H9 (cell line): ENCODE measurements around the gene FMNL1. TPM values are rescaled to one million over a fixed set of nuclear protein-coding genes. Genes with fewer than 3 reads are reported as not detected.

Source experiments
- DNase-seq: peaks from one replicate; pipeline ENCODE4 v3.0.0-alpha.2; 2017
- H2AFZ ChIP-seq: one replicate; pipeline ENCODE4 v1.6.1; 2013; ENCODE audit warnings: mild to moderate bottlenecking, low read length, control low read depth, moderate library complexity
- H2AK5ac ChIP-seq: 2 replicates; pipeline ENCODE4 v1.6.1; 2013; ENCODE audit warnings: low read length, control low read depth, mixed read lengths; ENCODE audit not compliant: insufficient read length
- H2BK120ac ChIP-seq: one replicate; pipeline ENCODE4 v1.6.1; 2013; ENCODE audit warnings: low read depth, mild to moderate bottlenecking, low read length, control low read depth, inconsistent platforms; ENCODE audit not compliant: poor library complexity, severe bottlenecking
- H2BK12ac ChIP-seq: 2 replicates; pipeline ENCODE4 v1.6.1; 2013; ENCODE audit warnings: low read length, control low read depth, mixed read lengths, low read depth; ENCODE audit not compliant: insufficient read length
- H2BK15ac ChIP-seq: 2 replicates; pipeline ENCODE4 v1.6.1; 2013; ENCODE audit warnings: low read depth, low read length, control low read depth
- H2BK20ac ChIP-seq: one replicate; pipeline ENCODE4 v1.6.1; 2013; ENCODE audit warnings: low read depth, mild to moderate bottlenecking, low read length, control low read depth, inconsistent platforms; ENCODE audit not compliant: poor library complexity, severe bottlenecking
- H2BK5ac ChIP-seq: 2 replicates; pipeline ENCODE4 v1.6.1; 2013; ENCODE audit warnings: low read length, control low read depth, mixed read lengths; ENCODE audit not compliant: insufficient read length
- H3K14ac ChIP-seq: 2 replicates; pipeline ENCODE4 v1.6.1; 2013; ENCODE audit warnings: low read length, control low read depth; ENCODE audit not compliant: insufficient read depth
- H3K18ac ChIP-seq: 2 replicates; pipeline ENCODE4 v1.6.1; 2013; ENCODE audit warnings: low read depth, mild to moderate bottlenecking, mixed read lengths, low read length, control low read depth; ENCODE audit not compliant: insufficient read length
- H3K23ac ChIP-seq: 2 replicates; pipeline ENCODE4 v1.6.1; 2013; ENCODE audit warnings: low read length, control low read depth, mixed read lengths, low read depth; ENCODE audit not compliant: insufficient read length
- H3K23me2 ChIP-seq: 2 replicates; pipeline ENCODE4 v1.6.1; 2013; ENCODE audit warnings: low read depth, mild to moderate bottlenecking, mixed read lengths, low read length, control low read depth; ENCODE audit not compliant: insufficient read length, poor library complexity, severe bottlenecking
- H3K27ac ChIP-seq: 2 replicates; pipeline ENCODE4 v1.5.1; 2013; ENCODE audit warnings: low read length, control low read depth, mixed read lengths, low read depth; ENCODE audit not compliant: insufficient read length
- H3K27me3 ChIP-seq: 2 replicates; pipeline ENCODE4 v1.6.1; 2013; ENCODE audit warnings: low read length, control low read depth, inconsistent platforms; ENCODE audit not compliant: insufficient read depth
- H3K4ac ChIP-seq: 2 replicates; pipeline ENCODE4 v1.6.1; 2013; ENCODE audit warnings: low read depth, mild to moderate bottlenecking, control low read depth, inconsistent platforms, low read length, moderate library complexity
- H3K4me1 ChIP-seq: 2 replicates; pipeline ENCODE4 v1.6.1; 2013; ENCODE audit warnings: low read length, control low read depth, inconsistent platforms; ENCODE audit not compliant: insufficient read depth
- H3K4me2 ChIP-seq: 2 replicates; pipeline ENCODE4 v1.6.1; 2013; ENCODE audit warnings: low read length, control low read depth, mixed read lengths; ENCODE audit not compliant: insufficient read length, insufficient read depth
- H3K56ac ChIP-seq: 2 replicates; pipeline ENCODE4 v1.6.1; 2013; ENCODE audit warnings: low read depth, mild to moderate bottlenecking, mixed read lengths, low read length, control low read depth; ENCODE audit not compliant: insufficient read length
- H3K79me1 ChIP-seq: 2 replicates; pipeline ENCODE4 v1.6.1; 2013; ENCODE audit warnings: low read depth, mild to moderate bottlenecking, moderate library complexity, low read length, control low read depth, inconsistent platforms; ENCODE audit not compliant: insufficient read depth, poor library complexity, severe bottlenecking
- H3K79me2 ChIP-seq: 2 replicates; pipeline ENCODE4 v1.6.1; 2013; ENCODE audit warnings: low read length, control low read depth, inconsistent platforms; ENCODE audit not compliant: insufficient read depth
- H3K9ac ChIP-seq: 2 replicates; pipeline ENCODE4 v1.6.1; 2013; ENCODE audit warnings: low read length, control low read depth, mixed read lengths; ENCODE audit not compliant: insufficient read length; ENCODE audit errors: extremely low read depth
- H3K9me3 ChIP-seq: one replicate; pipeline ENCODE4 v1.6.1; 2013; ENCODE audit warnings: low read depth, low read length, inconsistent platforms; ENCODE audit not compliant: control insufficient read depth
- H3T11ph ChIP-seq: one replicate; pipeline ENCODE4 v1.6.1; 2013; ENCODE audit warnings: mild to moderate bottlenecking, low read length, control low read depth, inconsistent platforms
- H4K20me1 ChIP-seq: one replicate; pipeline ENCODE4 v1.6.1; 2013; ENCODE audit not compliant: control insufficient read depth, insufficient read length, insufficient read depth
- H4K5ac ChIP-seq: 2 replicates; pipeline ENCODE4 v1.6.1; 2013; ENCODE audit warnings: low read depth, mild to moderate bottlenecking, mixed read lengths, low read length, control low read depth; ENCODE audit not compliant: insufficient read length
- H4K8ac ChIP-seq: replicated peaks from 2 replicates; pipeline ENCODE4 v1.6.1; 2013; ENCODE audit warnings: low read length, control low read depth, mixed read lengths, low read depth; ENCODE audit not compliant: insufficient read length
- H4K91ac ChIP-seq: 2 replicates; pipeline ENCODE4 v1.6.1; 2013; ENCODE audit warnings: low read depth, mild to moderate bottlenecking, moderate library complexity, mixed read lengths, low read length, control low read depth; ENCODE audit not compliant: insufficient read length
- H3K27ac Mint-ChIP-seq, 3 experiments: 2 replicates in 2 of 3; 3 replicates in 1 of 3; pipeline ENCODE4 v1.8.0; 2020 to 2021; ENCODE audit warnings: mixed read lengths in 3 of 3, mild to moderate bottlenecking in 1 of 3, moderate library complexity in 1 of 3
- H3K27me3 Mint-ChIP-seq: 2 replicates; pipeline ENCODE4 v1.8.0; 2021; ENCODE audit warnings: low read depth, mild to moderate bottlenecking, moderate library complexity, mixed read lengths
- H3K36me3 Mint-ChIP-seq, 3 experiments: 2 replicates in 2 of 3; 3 replicates in 1 of 3; pipeline ENCODE4 v1.8.0; 2020 to 2021; ENCODE audit warnings: low read depth in 3 of 3, mixed read lengths in 3 of 3; ENCODE audit not compliant: insufficient read depth in 1 of 3
- H3K4me1 Mint-ChIP-seq, 2 experiments: 2 replicates each; pipeline ENCODE4 v1.8.0; 2020; ENCODE audit warnings: mixed read lengths in 2 of 2
- H3K4me3 Mint-ChIP-seq, 2 experiments: 2 replicates in 1 of 2; 3 replicates in 1 of 2; pipeline ENCODE4 v1.8.0; 2020 to 2021; ENCODE audit warnings: mild to moderate bottlenecking in 2 of 2, mixed read lengths in 2 of 2, moderate library complexity in 1 of 2
- H3K9me3 Mint-ChIP-seq, 2 experiments: 2 replicates in 1 of 2; 3 replicates in 1 of 2; pipeline ENCODE4 v1.8.0; 2020; ENCODE audit warnings: mild to moderate bottlenecking in 2 of 2, mixed read lengths in 2 of 2, moderate library complexity in 1 of 2
- CTCF ChIP-seq: fragments of 200-600 bp; sonication (generic); conservative IDR thresholded peaks from 3 replicates; pipeline ENCODE4 v1.8.0; 2021; ENCODE audit warnings: antibody characterized with exemption, mild to moderate bottlenecking
- WGBS: extraction: QIAGEN DNeasy Blood & Tissue Kit; methylation state at CpG from one replicate; pipeline ENCODE4 v1.1.7; 2013; ENCODE audit warnings: missing lambda C conversion rate, low lambda C conversion rate, mixed read lengths; ENCODE audit not compliant: insufficient read length; ENCODE audit errors: extremely low coverage; 5-methylcytosine and 5-hydroxymethylcytosine counted together
- total RNA-seq: library from RNA; stranded (reverse); gene quantifications from 2 replicates; pipeline ENCODE4 v1.2.1, GENCODE V29; 2021

The FMNL1 gene
- total RNA-seq, 1 experiment from 2014 or later = 6.9 TPM

GRCh38 chr17:45230410-45230786 lies 8.7 kb downstream of the FMNL1 start:
- H3K56ac ChIP-seq = no peak overlapping the region
- DNase-seq = no peak
- H4K20me1 ChIP-seq = no peaks in the 10 kb centered on the region
- no peak overlapping the region for H2BK120ac ChIP-seq
- WGBS = no CpG with 5 or more reads among the region's 4 CpGs
- H2BK15ac ChIP-seq = no peak overlapping the region
- H3K4ac ChIP-seq = no peak overlapping the region
- no peak overlapping the region for H3T11ph ChIP-seq
- H3K23ac ChIP-seq = no peak overlapping the region
- no peak overlapping the region for H2BK12ac ChIP-seq
- H3K9ac ChIP-seq = no peak overlapping the region
- H3K23me2 ChIP-seq = no peaks in the 10 kb centered on the region
- no peaks in the 10 kb centered on the region for H3K79me1 ChIP-seq
- H3K4me1 ChIP-seq = no peaks in the 10 kb centered on the region; the same call in 1 of the 2 replicates
- H3K27ac ChIP-seq = no peak overlapping the region
- no peak overlapping the region for H4K91ac ChIP-seq
- H3K36me3 Mint-ChIP-seq = no peaks in the 10 kb centered on the region
- no peak overlapping the region for H3K4me3 Mint-ChIP-seq
- no peak overlapping the region for H3K4me2 ChIP-seq
- TF ChIP-seq CTCF = no peak
- H3K27me3 ChIP-seq = no peaks in the 10 kb centered on the region
- H4K8ac ChIP-seq = no peak overlapping the region
- H3K79me2 ChIP-seq = no peaks in the 10 kb centered on the region
- no peak overlapping the region for H3K14ac ChIP-seq
- no peaks in the 10 kb centered on the region; a peak in 2 of 5 replicates for H3K9me3 Mint-ChIP-seq
- H2BK5ac ChIP-seq = no peak overlapping the region
- H3K4me1 Mint-ChIP-seq = peaks cover 23 to 58% of the 10 kb centered on the region in 2 experiments
- H2AFZ ChIP-seq = no peak overlapping the region
- no peak overlapping the region for H3K18ac ChIP-seq
- H2BK20ac ChIP-seq = no peak overlapping the region
- H2AK5ac ChIP-seq = no peak overlapping the region
- H3K27ac Mint-ChIP-seq = no peak overlapping the region; a peak in 1 of 7 replicates
- peaks cover 21% of the 10 kb centered on the region for H3K27me3 Mint-ChIP-seq
- no peak overlapping the region for H4K5ac ChIP-seq
- H3K9me3 ChIP-seq = no peaks in the 10 kb centered on the region
